Endothelial cell of umbilical vein (primary cell): Measurements from ENCODE around the gene CTBP2. TPM values are rescaled to one million over a fixed set of nuclear protein-coding genes. Genes with fewer than 3 reads are reported as not detected.

ENCODE experiments used
- BruUV-seq: library from RNA; stranded (reverse); fragments of 400-500 nt; replicated peaks from 2 replicates; lab custom pipeline; 2021; lab: Mats Ljungman, UMichigan
- CTCF ChIA-PET: fragments of 300-600, 350-600 bp; sonication (Branson Sonifier 250); formaldehyde crosslinking; loops from one replicate; lab custom pipeline; 2021; ENCODE audit warnings: antibody characterized with exemption, inconsistent platforms; lab: Charles Lee
- POLR2A ChIA-PET: fragments of 300-600, 350-600 bp; sonication (Branson Sonifier 250); formaldehyde crosslinking; loops from one replicate; lab custom pipeline; 2021; ENCODE audit warnings: antibody characterized with exemption, inconsistent platforms; lab: Charles Lee
- DNase-seq: peaks from one replicate; pipeline ENCODE4 v3.0.0-alpha.2; 2011; ENCODE audit warnings: low read depth, low spot score
- FAIRE-seq: peaks from 2 replicates; lab custom pipeline; 2011; peaks lifted over from hg19 to GRCh38; lab: Jason Lieb, UNC
- H2AFZ ChIP-seq: 2 replicates; pipeline ENCODE4 v1.6.0; 2012; ENCODE audit warnings: low read depth, low read length, control low read depth, inconsistent platforms
- H3K27ac ChIP-seq: 2 replicates; pipeline ENCODE4 v1.5.1; 2011; ENCODE audit warnings: low read depth, mild to moderate bottlenecking, control low read depth, low read length, moderate library complexity; ENCODE audit not compliant: insufficient read depth
- H3K27me3 ChIP-seq, 2 experiments: 2 replicates each; pipeline versions ENCODE4 v1.6.0 to v1.6.1; 2011; ENCODE audit warnings: low read length in 2 of 2, mixed read lengths in 1 of 2; ENCODE audit not compliant: control insufficient read depth in 2 of 2, insufficient read depth in 2 of 2
- H3K36me3 ChIP-seq, 2 experiments: 2 replicates in 1 of 2; 3 replicates in 1 of 2; pipeline ENCODE4 v1.5.1; 2011; ENCODE audit warnings: low read length in 2 of 2, mild to moderate bottlenecking in 1 of 2, moderate library complexity in 1 of 2; ENCODE audit not compliant: control insufficient read depth in 2 of 2, insufficient read depth in 2 of 2; ENCODE audit errors: extremely low read depth in 1 of 2
- H3K4me1 ChIP-seq: 3 replicates; pipeline ENCODE4 v1.5.1; 2011; ENCODE audit warnings: mild to moderate bottlenecking, low read length; ENCODE audit not compliant: control insufficient read depth, insufficient read depth; ENCODE audit errors: extremely low read depth
- H3K4me2 ChIP-seq: 2 replicates; pipeline ENCODE4 v1.6.1; 2011; ENCODE audit warnings: low read length, control low read depth, mixed read lengths; ENCODE audit not compliant: insufficient read depth
- H3K4me3 ChIP-seq, 3 experiments: fragments of 200-600 bp in 1 of 3; sonication (generic), shearing (Covaris generic) in 1 of 3; replicated peaks in 1 of 3; 2 replicates each; pipeline ENCODE4 v1.5.1; 2011 to 2016; ENCODE audit warnings: control low read depth in 3 of 3, low read length in 3 of 3, mild to moderate bottlenecking in 2 of 3, inconsistent platforms in 1 of 3, low read depth in 1 of 3, moderate library complexity in 1 of 3; ENCODE audit not compliant: insufficient read depth in 1 of 3
- H3K79me2 ChIP-seq: 2 replicates; pipeline ENCODE4 v1.6.0; 2012; ENCODE audit warnings: low read length, inconsistent platforms; ENCODE audit not compliant: control insufficient read depth, insufficient read depth
- H3K9ac ChIP-seq: replicated peaks from 2 replicates; pipeline ENCODE3; 2011; ENCODE audit warnings: low read length, control low read depth; ENCODE audit not compliant: insufficient read depth; ENCODE audit errors: extremely low read depth
- H3K9me1 ChIP-seq: replicated peaks from 3 replicates; pipeline ENCODE4 v1.6.0; 2011; ENCODE audit warnings: mild to moderate bottlenecking, low read length; ENCODE audit not compliant: control insufficient read depth, insufficient read depth; ENCODE audit errors: extremely low read depth
- H3K9me3 ChIP-seq: replicated peaks from 2 replicates; pipeline ENCODE4 v1.5.1; 2012; ENCODE audit warnings: low read length, inconsistent platforms; ENCODE audit not compliant: control insufficient read depth, insufficient read depth
- H4K20me1 ChIP-seq: replicated peaks from 2 replicates; pipeline ENCODE3; 2011; ENCODE audit warnings: mild to moderate bottlenecking, low read length; ENCODE audit not compliant: control insufficient read depth, insufficient read depth; ENCODE audit errors: extremely low read depth
- EZH2 ChIP-seq: IDR thresholded peaks from 2 replicates; pipeline ENCODE4 v1.6.1; 2012; ENCODE audit warnings: borderline replicate concordance, low read depth, mild to moderate bottlenecking, moderate library complexity, low read length, inconsistent platforms; ENCODE audit not compliant: severe bottlenecking
- FOS ChIP-seq: IDR thresholded peaks from 2 replicates; pipeline ENCODE4 v1.6.1; 2011; ENCODE audit warnings: mild to moderate bottlenecking, low read length, moderate library complexity, borderline replicate concordance; ENCODE audit not compliant: insufficient read depth
- GATA2 ChIP-seq: IDR thresholded peaks from 2 replicates; pipeline ENCODE4 v1.7.0; 2011; ENCODE audit warnings: low read depth, mild to moderate bottlenecking, moderate library complexity, mixed read lengths, low read length; ENCODE audit not compliant: insufficient read length, insufficient read depth
- JUN ChIP-seq: IDR thresholded peaks from 2 replicates; pipeline ENCODE4 v1.6.1; 2011; ENCODE audit warnings: borderline replicate concordance, low read depth; ENCODE audit not compliant: insufficient read length, insufficient read depth
- MYC ChIP-seq: IDR thresholded peaks from one replicate; pipeline ENCODE4 v1.6.1; 2011; ENCODE audit warnings: mild to moderate bottlenecking, low read depth, low read length
- POLR2A ChIP-seq: IDR thresholded peaks from 2 replicates; pipeline ENCODE4 v1.6.1; 2012; ENCODE audit warnings: low read depth, mild to moderate bottlenecking, control low read depth, low read length
- POLR2AphosphoS5 ChIP-seq: IDR thresholded peaks from 2 replicates; pipeline ENCODE4 v1.6.1; 2012; ENCODE audit warnings: low read depth, mild to moderate bottlenecking, control low read depth, low read length, moderate library complexity; ENCODE audit not compliant: insufficient read depth
- dilution Hi-C: fragments of 300-500 bp; cut with MboI; formaldehyde crosslinking; loops from one replicate; pipeline ENCODE4 v1.15.0; 2019; ENCODE audit warnings: low sequenced_read_pairs; ENCODE audit not compliant: extremely low pct_ligation_motif_present
- intact Hi-C: fragments of 100-400 bp; cut with micrococcal nuclease; formaldehyde crosslinking; loops from one replicate; pipeline ENCODE4 v1.10.0; 2022
- polyA plus RNA-seq, 4 experiments: library from polyadenylated mRNA; depleted of rRNA in 3 of 4; stranded (reverse) in 3 of 4; unstranded in 1 of 4; fragments of >200 nt; gene quantifications; 2 replicates each; pipeline versions ENCODE4 v1.2.1 to v1.2.3, GENCODE V29; 2011 to 2012; ENCODE audit warnings: missing spikeins in 1 of 4
- total RNA-seq: library from RNA; stranded (reverse); gene quantifications from 2 replicates; pipeline ENCODE4 v1.2.3, GENCODE V29; 2021
- TF ChIP-seq, protein P1 (sequence below): IDR thresholded peaks from 2 replicates; pipeline ENCODE4 v1.6.1; 2011; ENCODE audit not compliant: insufficient read depth, insufficient read length
- TF ChIP-seq, protein P2 (sequence below), 2 donors: IDR thresholded peaks; 1 replicate in 1 of 2; 2 replicates in 1 of 2; pipeline ENCODE4 v1.5.1; 2011; ENCODE audit warnings: low read length in 2 of 2, mild to moderate bottlenecking in 2 of 2, moderate library complexity in 2 of 2, control low read depth in 1 of 2, inconsistent platforms in 1 of 2, low read depth in 1 of 2; ENCODE audit not compliant: insufficient read depth in 1 of 2; ENCODE audit errors: extremely low read depth in 1 of 2

The CTBP2 gene
- total and polyA plus RNA-seq, 2 donors (not counting 3 experiments of a cell fraction or from before 2014, with no cell fraction given) = 118 to 128 TPM

DNA sequence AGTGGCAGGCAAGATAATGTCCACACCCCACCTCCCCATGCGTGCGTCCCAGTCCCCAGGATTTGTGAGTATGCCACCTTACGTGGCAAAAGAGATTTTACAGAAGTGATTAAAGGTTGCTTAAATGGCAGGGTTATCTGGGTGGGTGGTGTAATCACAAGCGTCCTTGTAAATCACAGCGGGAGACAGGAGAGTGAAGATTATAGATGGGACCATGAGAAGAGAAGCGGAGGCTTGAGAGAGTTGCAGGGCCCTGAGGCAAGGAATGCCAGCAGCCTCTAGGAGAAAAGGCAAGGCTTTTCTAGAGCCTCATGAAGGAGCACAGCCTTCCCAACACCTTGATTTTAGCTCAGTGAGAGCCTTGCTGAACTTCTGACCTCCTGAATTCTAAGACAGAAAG is 208.2 kb downstream of the CTBP2 start:
- Histone ChIP-seq H3K79me2 (peaks cover 62% of the 10 kb centered on the region), H3K9me1 (no peaks in the 10 kb centered on the region), H3K27ac (no peak overlapping the region), H3K27me3 (no peaks in the 10 kb centered on the region), H3K4me1 (no peaks in the 10 kb centered on the region), H4K20me1 (peaks cover 11% of the 10 kb centered on the region), H3K9me3 (no peaks in the 10 kb centered on the region), H3K9ac (no peak overlapping the region), H2AFZ (no peak overlapping the region), H3K36me3 (peaks cover 0 to 2% of the 10 kb centered on the region in 2 experiments), H3K4me2 (no peak overlapping the region), H3K4me3 (no peak overlapping the region)
- dilution Hi-C loops = no loop called here
- CTCF ChIA-PET = no interaction called here
- intact Hi-C loops = no loop called here
- TF ChIP-seq GATA2 (no peak), FOS (no peak), MYC (no peak), EZH2 (no peak), POLR2AphosphoS5 (no peak), POLR2A (no peak), JUN (no peak)
- TF ChIP-seq, protein P1, sequence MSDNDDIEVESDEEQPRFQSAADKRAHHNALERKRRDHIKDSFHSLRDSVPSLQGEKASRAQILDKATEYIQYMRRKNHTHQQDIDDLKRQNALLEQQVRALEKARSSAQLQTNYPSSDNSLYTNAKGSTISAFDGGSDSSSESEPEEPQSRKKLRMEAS = no peak
- TF ChIP-seq, protein P2, sequence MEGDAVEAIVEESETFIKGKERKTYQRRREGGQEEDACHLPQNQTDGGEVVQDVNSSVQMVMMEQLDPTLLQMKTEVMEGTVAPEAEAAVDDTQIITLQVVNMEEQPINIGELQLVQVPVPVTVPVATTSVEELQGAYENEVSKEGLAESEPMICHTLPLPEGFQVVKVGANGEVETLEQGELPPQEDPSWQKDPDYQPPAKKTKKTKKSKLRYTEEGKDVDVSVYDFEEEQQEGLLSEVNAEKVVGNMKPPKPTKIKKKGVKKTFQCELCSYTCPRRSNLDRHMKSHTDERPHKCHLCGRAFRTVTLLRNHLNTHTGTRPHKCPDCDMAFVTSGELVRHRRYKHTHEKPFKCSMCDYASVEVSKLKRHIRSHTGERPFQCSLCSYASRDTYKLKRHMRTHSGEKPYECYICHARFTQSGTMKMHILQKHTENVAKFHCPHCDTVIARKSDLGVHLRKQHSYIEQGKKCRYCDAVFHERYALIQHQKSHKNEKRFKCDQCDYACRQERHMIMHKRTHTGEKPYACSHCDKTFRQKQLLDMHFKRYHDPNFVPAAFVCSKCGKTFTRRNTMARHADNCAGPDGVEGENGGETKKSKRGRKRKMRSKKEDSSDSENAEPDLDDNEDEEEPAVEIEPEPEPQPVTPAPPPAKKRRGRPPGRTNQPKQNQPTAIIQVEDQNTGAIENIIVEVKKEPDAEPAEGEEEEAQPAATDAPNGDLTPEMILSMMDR (IDR thresholded peaks at IDR 0.05; ENCODE audit: extremely low read depth in 1 of 2, insufficient read depth in 1 of 2, low read depth in 1 of 2, low read length in 2 of 2) = no peak
- BruUV-seq = no TSS peak
- POLR2A ChIA-PET = no interaction called here
- DNase-seq (no peak), FAIRE-seq (no peak)
